IPS-15b (cell line): Measurements from ENCODE around the gene PRDM2.

ENCODE experiments used
- H3K27me3 ChIP-seq: one replicate; pipeline ENCODE4 v1.6.1; 2013; ENCODE audit warnings: low read length; ENCODE audit not compliant: control insufficient read depth, insufficient read depth
- H3K36me3 ChIP-seq: one replicate; pipeline ENCODE4 v1.6.1; 2013; ENCODE audit warnings: low read length; ENCODE audit not compliant: control insufficient read depth, insufficient read depth
- H3K4me1 ChIP-seq: one replicate; pipeline ENCODE4 v1.6.1; 2013; ENCODE audit warnings: mild to moderate bottlenecking, low read length; ENCODE audit not compliant: control insufficient read depth, insufficient read depth
- H3K4me3 ChIP-seq: one replicate; pipeline ENCODE4 v1.5.1; 2013; ENCODE audit warnings: low read depth, low read length
- H3K9ac ChIP-seq: one replicate; pipeline ENCODE4 v1.6.1; 2013; ENCODE audit warnings: low read depth, mild to moderate bottlenecking, low read length
- H3K9me3 ChIP-seq: one replicate; pipeline ENCODE4 v1.6.1; 2013; ENCODE audit warnings: mild to moderate bottlenecking, low read length; ENCODE audit not compliant: control insufficient read depth, insufficient read depth

PRDM2 gene

DNA sequence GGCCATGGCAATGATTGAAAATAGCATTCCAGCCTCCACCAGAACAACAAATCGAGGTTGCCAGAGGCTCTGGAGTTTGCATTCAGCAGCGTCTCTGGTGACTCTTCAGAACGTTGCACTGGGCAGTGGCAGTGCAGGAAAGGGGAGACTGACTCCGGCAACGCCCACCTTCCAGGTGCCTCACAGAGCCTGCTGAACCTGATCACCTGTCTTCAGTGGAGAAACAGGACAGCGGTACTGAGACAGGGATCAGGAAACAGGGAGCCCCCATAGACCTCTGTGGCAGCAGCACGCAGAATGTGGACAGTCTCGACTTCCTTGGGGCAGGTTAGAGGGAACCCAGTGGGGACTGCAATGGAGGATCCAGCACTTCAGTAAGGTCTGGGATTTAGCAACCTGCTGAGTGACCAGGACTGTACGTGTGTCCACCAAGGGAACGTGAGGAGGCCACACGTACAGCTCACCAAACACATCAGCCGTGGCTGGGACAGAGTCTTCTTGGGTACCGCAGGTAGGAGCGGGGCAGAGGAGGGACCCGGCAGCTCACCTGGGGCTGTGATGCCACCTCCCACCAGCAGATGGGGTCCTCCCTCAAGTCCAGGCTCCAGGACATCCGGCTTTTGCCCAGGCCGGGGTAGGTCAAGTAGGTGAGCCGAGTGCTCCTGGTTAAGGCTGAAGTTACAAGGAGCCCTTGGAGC, 128.6 kb downstream of the PRDM2 start:
- Histone ChIP-seq H3K4me1 (peaks cover 2% of the 10 kb centered on the region), H3K36me3 (no peaks in the 10 kb centered on the region), H3K9ac (no peak overlapping the region), H3K4me3 (peak overlapping the region; percentile 27), H3K27me3 (peaks cover 6% of the 10 kb centered on the region), H3K9me3 (no peaks in the 10 kb centered on the region)

DNA sequence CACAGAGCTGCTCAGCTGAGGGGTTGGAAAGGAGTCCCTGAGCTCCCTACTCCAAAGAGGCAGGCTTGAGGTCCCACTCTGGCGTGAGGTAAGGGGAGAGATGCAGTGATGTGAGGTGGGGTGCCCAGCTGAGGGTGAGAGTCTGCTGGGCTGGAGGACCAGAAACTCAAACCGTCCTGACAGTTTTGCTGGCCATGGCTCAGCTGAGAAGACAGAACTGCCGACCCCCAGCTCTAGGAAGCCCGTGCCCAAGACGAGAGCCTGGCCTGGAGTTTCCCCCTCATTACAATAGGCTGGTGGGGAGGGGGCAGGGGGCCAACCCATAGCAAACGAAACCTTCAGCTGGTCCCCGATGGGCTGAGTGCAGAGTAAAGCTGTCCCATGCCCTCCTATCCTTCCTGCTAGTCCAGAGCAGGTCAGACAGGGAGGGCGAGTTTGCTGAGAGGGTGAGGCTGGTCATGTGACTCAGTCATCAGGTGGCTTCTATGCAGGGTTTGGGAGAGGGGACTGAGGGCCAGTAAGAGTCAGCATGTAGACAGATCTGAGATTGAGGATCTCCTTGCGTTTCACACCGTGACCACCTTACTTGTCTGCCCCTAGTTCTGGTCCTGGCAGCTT, 129.3 kb downstream of the PRDM2 start:
- H3K4me1 ChIP-seq, result peaks cover 2% of the 10 kb centered on the region
- H3K4me3 ChIP-seq, result peak overlapping the region; percentile 27
- no peaks in the 10 kb centered on the region for H3K9me3 ChIP-seq
- no peaks in the 10 kb centered on the region for H3K36me3 ChIP-seq
- H3K27me3 ChIP-seq, result peaks cover 6% of the 10 kb centered on the region
- no peak overlapping the region for H3K9ac ChIP-seq

DNA sequence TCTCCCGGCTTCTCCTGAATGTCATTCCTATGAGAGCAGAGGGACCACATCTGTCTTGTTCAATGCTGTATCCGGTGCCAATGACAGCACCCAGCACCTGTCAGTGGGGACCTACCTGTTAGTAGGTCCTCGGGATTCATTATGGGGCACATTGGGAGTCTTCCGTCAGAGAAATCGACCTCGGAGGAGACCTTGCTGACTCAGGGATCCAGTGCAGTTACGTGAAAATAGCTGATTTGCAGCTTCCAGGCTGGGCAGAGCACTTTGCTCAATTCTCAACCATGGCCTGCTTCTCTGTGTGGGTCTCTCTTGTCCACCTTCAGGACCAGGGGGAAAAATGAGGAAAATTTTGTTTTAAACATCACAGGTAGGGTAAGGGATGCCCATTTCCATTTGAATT, 130.2 kb downstream of the PRDM2 start:
- Histone ChIP-seq H3K4me3 (no peak overlapping the region), H3K9me3 (no peaks in the 10 kb centered on the region), H3K27me3 (peaks cover 6% of the 10 kb centered on the region), H3K36me3 (no peaks in the 10 kb centered on the region), H3K4me1 (peaks cover 2% of the 10 kb centered on the region), H3K9ac (no peak overlapping the region)

DNA sequence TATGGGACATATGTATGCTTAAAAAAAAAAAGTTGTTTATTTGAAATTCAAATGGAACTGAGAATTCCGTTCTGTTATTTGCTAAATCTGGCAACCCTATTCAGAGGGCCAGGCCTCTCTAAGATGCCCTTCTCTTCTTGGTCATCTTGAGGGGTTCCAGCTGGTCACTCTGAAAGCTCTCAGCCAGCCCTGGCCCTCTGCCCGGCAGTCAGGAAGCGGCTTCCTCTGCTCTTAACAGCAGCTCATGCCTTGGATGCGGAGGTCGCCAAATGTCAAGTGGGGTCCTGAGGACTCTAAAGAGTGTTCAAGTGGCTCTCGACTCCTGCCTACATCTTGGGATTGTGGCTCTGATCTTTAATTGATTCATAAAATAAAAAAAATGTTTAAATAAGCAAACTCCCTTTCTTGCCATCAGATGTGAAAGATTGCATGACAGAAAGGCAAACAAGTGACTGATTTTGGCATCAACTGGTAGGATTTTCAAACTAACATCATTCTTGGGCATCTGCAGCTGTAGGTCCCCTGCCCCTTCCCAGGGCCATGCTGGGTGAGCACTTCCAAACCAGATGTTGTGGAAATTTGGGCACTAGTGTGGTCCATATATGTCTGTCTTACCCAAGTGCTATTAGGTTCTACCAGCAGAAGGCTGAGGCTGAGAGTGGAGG, 130.8 kb downstream of the PRDM2 start:
- Histone ChIP-seq H3K4me1 (peaks cover 2% of the 10 kb centered on the region), H3K9ac (no peak overlapping the region), H3K36me3 (no peaks in the 10 kb centered on the region), H3K9me3 (no peaks in the 10 kb centered on the region), H3K4me3 (no peak overlapping the region), H3K27me3 (peaks cover 6% of the 10 kb centered on the region)

DNA sequence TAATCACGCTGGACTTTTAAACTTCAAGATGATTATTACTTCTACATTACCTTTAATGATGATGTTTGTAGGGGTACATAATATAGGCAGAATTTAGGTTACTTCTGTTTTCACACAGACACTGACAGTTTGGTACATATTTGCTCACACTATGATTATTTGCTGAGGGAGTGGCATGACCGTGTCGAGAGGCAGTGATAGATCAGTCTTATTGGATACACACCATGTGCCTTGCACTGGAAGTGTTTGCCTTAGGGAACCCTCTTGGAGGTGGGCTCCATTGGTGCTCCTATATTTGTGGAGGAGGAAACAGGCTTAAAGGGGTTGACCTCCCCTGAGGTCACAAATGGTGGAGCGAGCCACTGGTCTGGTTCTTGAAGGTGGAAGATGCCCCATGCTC, 132.1 kb downstream of the PRDM2 start:
- Histone ChIP-seq H3K4me3 (no peak overlapping the region), H3K9me3 (no peaks in the 10 kb centered on the region), H3K27me3 (peaks cover 6% of the 10 kb centered on the region), H3K9ac (no peak overlapping the region), H3K4me1 (peaks cover 2% of the 10 kb centered on the region), H3K36me3 (no peaks in the 10 kb centered on the region)

DNA sequence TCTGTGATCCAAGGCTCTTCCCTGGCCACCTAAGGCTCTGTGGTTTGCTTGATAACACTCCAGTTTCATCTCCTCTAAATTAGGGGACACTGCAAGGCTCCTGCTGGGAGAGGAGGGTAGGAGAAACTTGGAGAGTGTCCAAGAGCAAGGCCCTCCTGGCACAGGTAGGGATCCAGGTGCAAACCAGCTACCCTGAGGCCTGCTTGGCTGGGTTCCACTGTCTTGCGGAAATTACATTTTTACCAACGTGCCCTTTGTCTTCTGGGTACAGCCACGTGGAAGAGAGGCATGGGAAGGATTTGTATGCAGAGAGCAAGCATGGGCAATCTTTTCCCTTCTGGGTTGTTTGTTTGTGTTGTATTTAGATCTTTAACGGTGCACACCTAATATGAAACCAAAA, 132.5 kb downstream of the PRDM2 start:
- Histone ChIP-seq H3K36me3 (no peaks in the 10 kb centered on the region), H3K9ac (no peak overlapping the region), H3K9me3 (no peaks in the 10 kb centered on the region), H3K4me3 (no peak overlapping the region), H3K4me1 (peaks cover 2% of the 10 kb centered on the region), H3K27me3 (peaks cover 3% of the 10 kb centered on the region)

DNA sequence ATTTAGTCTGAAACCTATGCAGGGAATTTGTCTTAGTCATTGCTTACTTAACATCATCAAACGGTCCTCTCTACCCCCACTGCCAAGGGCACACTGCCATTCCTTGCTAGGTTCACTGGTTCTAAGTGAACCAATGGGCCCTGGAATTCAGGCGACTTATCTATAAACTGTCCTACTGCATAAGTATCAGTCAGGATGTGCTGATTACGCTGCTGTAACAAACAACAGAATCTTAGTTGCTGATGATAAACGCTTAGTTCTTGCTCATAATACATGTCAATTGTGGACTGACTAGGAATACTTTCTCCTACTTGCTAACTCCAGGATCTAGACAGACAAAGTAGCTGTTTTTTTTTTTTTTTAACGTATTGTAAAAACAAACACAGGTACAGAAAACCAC, 136.1 kb downstream of the PRDM2 start:
- Histone ChIP-seq H3K4me1 (no peaks in the 10 kb centered on the region), H3K9ac (no peak overlapping the region), H3K27me3 (no peaks in the 10 kb centered on the region), H3K9me3 (no peaks in the 10 kb centered on the region), H3K36me3 (no peaks in the 10 kb centered on the region), H3K4me3 (no peak overlapping the region)

DNA sequence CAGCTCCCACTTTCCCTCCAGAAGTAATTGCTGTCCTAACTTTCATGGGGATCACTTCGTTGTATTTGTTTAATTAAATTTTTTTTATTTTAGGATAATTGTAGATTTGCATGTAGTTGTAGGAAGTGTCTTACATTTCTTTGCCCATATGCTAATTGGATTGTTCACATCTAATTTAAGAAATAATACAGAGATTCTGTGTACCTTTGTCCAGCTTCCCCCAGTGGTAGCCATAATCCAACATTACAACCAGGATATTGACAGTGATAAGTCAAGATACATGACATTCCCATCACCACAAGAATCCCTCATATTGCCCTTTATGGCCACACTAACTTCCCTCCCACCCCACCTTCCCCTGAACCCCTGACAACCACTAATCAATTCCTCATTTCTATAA, 136.6 kb downstream of the PRDM2 start:
- Histone ChIP-seq H3K27me3 (no peaks in the 10 kb centered on the region), H3K4me1 (no peaks in the 10 kb centered on the region), H3K4me3 (no peak overlapping the region), H3K9ac (no peak overlapping the region), H3K36me3 (no peaks in the 10 kb centered on the region), H3K9me3 (no peaks in the 10 kb centered on the region)

DNA sequence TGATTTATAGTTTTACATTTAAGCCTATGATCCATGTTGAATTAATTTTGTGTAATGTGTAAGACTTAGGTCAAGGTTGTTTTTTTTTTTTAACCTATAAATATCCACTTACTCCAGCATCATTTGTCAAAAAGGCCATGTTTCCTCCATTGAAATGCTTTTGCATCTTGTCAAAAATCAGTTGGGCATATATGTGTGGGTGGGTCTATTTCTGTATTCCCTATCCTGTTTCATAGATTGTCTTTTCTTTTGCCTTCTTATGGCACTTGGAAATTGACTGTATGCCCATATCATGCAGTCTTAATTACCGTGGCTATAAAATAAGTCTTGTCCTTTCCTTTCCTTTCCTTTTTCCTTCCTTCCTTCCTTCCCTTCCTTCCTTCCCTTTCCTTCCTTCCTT, 138.2 kb downstream of the PRDM2 start:
- Histone ChIP-seq H3K4me3 (no peak overlapping the region), H3K9me3 (no peaks in the 10 kb centered on the region), H3K36me3 (no peaks in the 10 kb centered on the region), H3K9ac (no peak overlapping the region), H3K27me3 (peaks cover 11% of the 10 kb centered on the region), H3K4me1 (no peaks in the 10 kb centered on the region)

DNA sequence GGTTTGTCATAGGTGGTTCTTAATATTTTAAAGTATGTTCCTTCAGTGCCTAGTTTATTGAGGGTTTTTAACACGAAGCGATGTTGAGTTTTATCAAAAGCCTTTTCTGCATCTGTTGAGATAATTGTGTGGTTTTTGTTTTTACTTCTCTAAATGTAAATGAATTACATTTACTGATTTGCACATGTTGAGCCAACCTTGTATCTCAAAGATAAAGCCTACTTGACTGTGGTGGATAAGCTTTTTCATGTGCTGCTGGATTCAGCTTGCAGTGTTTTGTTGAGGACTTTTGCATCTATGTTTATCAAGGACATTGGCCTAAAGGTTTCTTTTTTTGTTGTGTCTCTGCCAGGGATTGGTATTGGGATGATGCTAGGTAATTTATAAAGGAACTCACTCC, 142.5 kb downstream of the PRDM2 start:
- H3K9ac ChIP-seq, result no peak overlapping the region
- H3K27me3 ChIP-seq, result peaks cover 33% of the 10 kb centered on the region
- H3K9me3 ChIP-seq, result no peaks in the 10 kb centered on the region
- H3K4me3 ChIP-seq, result no peak overlapping the region
- no peaks in the 10 kb centered on the region for H3K36me3 ChIP-seq
- H3K4me1 ChIP-seq, result no peaks in the 10 kb centered on the region

DNA sequence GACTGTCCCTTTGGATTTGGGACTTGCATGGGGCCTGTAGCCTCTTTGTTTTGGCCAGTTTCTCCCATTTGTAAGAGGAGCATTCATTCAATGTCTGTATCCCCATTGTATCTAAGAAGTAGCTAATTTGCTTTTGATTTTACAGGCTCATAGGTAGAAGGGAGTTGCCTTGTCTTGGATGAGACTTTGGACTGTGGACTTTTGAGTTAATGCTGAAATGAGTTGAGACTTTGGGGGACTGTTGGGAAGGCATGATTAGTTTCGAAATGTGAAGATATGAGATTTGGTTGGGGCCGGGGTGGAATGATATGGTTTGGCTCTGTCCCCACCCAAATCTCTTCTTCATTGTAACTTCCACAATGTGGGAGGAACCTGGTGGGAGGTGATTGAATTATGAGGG, 151.7 kb downstream of the PRDM2 start:
- no peak overlapping the region for H3K4me3 ChIP-seq
- peaks cover 7% of the 10 kb centered on the region for H3K9me3 ChIP-seq
- peaks cover 2% of the 10 kb centered on the region for H3K4me1 ChIP-seq
- H3K27me3 ChIP-seq, result no peaks in the 10 kb centered on the region
- H3K9ac ChIP-seq, result no peak overlapping the region
- H3K36me3 ChIP-seq, result no peaks in the 10 kb centered on the region

DNA sequence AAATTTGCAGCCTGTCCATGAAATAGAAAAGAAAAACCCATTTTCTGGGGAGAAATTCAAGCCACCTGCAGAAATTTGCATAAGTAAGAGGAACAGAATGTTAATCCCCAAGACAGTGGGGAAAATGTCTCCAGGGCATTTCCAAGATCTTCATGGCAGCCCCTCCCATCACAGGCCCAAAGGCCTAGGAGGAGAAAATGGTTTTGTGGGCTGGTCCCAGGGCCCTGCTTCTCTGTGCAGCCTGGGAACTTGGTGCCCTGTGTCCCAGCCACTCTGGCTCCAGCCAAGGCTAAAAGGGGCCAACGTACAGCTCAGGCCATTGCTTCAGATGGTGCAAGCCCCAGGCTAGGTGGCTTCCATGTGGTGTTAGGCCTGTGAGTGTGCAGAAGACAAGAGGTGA, 155.6 kb downstream of the PRDM2 start:
- Histone ChIP-seq H3K36me3 (no peaks in the 10 kb centered on the region), H3K9me3 (peaks cover 7% of the 10 kb centered on the region), H3K9ac (no peak overlapping the region), H3K4me1 (no peaks in the 10 kb centered on the region), H3K4me3 (no peak overlapping the region), H3K27me3 (no peaks in the 10 kb centered on the region)
